Fibroblast of mammary gland (primary cell): ENCODE data around the gene ARMH1.
A peak's percentile ranks its signal among the peaks of the same experiment; 100 is the strongest.
"Not testable (repeated sequence)": the region's sequence is repeated elsewhere in the genome, so short reads cannot be mapped to it uniquely, and the experiment has no call there.

Experiments
- DNase-seq: peaks from one replicate; pipeline ENCODE4 v3.0.0-alpha.2; 2010; ENCODE audit warnings: low read depth
- H3K4me3 ChIP-seq: 2 replicates; pipeline ENCODE4 v1.5.1; 2011; ENCODE audit warnings: low read depth, mild to moderate bottlenecking, low read length, moderate library complexity; ENCODE audit not compliant: control insufficient read depth
- TF ChIP-seq, protein P1 (sequence below): conservative IDR thresholded peaks from 2 replicates; pipeline ENCODE4 v1.5.1; 2011; ENCODE audit warnings: low read depth, low read length, inconsistent platforms; ENCODE audit not compliant: control insufficient read depth, insufficient read depth

The ARMH1 gene

DNA sequence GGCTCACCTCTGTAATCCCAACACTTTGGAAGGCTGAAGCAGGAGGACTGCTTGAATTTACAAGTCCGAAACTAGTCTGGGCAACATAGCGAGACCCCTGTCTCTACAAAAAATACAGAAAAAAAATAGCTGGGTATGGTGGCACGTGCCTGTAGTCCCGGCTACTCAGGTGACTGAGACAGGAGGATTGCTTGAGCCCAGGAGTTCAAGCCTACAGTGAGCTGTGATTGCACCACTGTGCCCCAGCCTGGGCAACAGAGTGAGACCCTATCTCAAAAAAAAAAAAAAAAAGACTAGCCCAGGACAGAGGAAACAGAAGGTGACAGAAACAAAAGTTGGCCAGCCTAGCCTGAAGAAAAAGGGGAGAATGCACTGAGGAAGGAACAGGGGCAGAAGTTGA, 21.2 kb downstream of the ARMH1 start:
- TF ChIP-seq, protein P1, sequence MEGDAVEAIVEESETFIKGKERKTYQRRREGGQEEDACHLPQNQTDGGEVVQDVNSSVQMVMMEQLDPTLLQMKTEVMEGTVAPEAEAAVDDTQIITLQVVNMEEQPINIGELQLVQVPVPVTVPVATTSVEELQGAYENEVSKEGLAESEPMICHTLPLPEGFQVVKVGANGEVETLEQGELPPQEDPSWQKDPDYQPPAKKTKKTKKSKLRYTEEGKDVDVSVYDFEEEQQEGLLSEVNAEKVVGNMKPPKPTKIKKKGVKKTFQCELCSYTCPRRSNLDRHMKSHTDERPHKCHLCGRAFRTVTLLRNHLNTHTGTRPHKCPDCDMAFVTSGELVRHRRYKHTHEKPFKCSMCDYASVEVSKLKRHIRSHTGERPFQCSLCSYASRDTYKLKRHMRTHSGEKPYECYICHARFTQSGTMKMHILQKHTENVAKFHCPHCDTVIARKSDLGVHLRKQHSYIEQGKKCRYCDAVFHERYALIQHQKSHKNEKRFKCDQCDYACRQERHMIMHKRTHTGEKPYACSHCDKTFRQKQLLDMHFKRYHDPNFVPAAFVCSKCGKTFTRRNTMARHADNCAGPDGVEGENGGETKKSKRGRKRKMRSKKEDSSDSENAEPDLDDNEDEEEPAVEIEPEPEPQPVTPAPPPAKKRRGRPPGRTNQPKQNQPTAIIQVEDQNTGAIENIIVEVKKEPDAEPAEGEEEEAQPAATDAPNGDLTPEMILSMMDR: no peak
- no peak overlapping the region for H3K4me3 ChIP-seq
- no peak for DNase-seq

DNA sequence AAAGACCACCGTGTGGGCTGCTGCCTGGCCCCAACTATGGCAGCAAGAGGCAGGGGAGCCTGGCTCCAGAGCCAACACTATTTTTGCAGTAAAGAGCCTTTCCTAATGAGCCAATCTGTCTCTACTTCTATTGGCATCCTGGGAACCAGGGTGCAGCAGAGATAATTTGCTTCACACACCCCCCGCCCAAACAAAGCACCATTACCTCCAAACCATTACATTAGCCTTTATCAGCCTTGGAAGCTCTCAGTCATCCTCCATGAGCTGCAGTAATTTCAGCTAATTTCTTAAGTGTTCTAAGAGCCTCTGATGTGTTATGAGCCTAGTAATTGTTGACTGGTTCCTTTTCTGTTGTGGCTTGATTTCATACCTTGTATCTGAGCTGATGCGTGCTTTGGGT, 21.6 kb downstream of the ARMH1 start:
- DNase-seq: no peak
- H3K4me3 ChIP-seq: no peak overlapping the region
- TF ChIP-seq, protein P1: no peak

DNA sequence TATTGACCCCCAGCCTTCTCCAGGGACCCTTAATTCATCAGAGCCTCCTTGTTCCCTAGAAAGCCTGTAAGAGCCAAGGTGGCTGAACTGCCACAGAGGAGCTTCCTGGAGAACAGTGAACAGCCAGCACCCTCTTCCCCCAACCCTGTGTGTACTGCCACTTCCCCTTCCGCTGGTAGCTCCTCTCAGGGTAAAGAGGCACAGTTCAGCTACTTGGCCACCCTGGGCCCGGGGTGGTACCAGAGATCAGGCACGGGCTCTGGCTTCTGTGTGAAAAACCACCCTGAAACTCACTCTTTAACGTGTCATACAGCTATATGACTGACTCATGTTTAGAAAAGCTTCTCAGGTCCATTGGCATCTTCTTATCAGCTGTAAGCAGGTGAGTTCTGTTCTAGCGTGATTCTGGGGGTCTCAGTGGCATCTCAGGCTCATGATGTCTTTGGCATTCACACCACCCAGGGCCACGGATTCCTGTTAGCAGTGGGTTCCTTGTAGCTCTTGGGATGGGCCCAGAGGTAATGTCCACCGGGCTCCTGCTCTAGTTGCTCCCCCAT, 22.4 kb downstream of the ARMH1 start:
- DNase-seq: no peak
- H3K4me3 ChIP-seq: no peak overlapping the region
- TF ChIP-seq, protein P1: no peak

DNA sequence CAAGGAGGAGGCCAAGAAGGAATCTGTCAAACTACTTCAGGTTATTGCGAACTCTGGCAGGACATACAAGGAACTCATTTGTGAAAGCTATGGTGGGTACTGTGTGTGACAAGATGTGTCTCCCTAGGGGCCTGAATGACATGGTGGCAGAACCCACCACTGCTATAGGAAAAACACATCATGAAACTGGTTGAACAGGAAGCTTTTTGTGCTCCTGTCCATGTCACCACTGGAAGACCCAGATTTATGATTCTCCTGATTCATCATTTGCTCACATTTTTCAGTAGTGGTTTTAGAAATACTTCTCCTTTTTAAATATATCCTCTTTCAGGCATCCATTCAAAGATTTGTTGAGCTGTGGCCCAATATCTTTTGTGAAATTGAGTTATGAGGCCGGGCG, 23.6 kb downstream of the ARMH1 start:
- TF ChIP-seq, protein P1: no peak
- H3K4me3 ChIP-seq: no peak overlapping the region
- DNase-seq: peak; percentile 11

DNA sequence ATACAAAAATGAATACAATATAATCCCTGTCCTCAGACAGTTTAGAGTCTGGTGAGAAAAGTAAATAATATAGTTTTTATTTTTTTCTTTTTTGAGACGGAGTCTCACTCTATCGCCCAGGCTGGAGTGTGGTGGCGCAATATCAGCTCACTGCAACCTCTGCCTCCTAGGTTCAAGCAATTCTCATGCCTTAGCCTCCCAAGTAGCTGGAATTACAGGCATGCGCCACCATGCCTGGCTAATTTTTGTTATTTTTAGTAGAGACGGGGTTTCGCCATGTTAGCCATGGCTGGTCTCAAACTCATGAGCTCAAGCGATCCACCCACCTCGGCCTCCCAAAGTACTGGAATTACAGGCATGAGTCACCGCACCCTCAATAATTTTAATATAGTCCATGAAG, 24.9 kb downstream of the ARMH1 start:
- not testable (repeated sequence) for H3K4me3 ChIP-seq, DNase-seq

DNA sequence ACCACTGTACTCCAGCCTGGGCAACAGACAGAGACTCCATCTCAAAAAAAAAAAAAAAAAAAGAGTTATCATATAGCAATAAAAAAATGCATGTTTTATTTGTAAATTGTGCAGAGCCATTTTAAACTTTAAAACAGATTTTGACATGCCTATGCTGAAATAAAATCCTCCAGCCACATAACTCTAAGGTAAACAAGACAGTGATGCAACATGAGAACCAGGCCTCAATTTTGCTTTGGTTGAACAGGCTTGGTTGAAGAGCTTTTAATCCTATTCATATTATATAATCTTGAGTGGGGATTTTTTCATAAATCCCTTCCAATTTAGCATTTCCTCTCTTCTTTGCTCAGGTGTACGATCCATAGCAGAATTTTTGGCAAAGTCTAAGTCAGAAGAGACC, 26.1 kb downstream of the ARMH1 start:
- TF ChIP-seq, protein P1: no peak
- DNase-seq: no peak
- H3K4me3 ChIP-seq: no peak overlapping the region

DNA sequence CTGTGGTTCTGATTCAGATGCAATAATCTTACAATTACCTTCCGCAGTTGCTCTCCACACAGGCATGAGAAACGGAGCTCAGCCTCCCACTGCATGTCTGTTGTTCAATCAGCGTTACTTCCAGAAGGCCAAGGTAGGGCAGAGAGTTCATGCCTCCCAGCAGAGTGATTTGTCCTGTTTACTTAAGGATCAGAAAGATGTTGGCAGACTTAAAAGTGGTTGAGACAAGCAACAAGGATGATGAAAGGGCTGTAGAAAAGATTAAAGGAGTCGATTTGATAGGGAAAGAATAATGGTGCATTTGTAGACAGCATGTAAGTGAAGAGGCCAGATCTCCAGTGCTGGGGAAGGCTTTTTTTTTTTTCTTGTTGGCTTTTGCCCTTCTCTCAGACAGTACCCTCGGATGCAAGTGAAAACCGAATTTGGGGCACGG, 26.6 kb downstream of the ARMH1 start:
- no peak overlapping the region for H3K4me3 ChIP-seq
- TF ChIP-seq, protein P1: no peak
- DNase-seq: no peak

DNA sequence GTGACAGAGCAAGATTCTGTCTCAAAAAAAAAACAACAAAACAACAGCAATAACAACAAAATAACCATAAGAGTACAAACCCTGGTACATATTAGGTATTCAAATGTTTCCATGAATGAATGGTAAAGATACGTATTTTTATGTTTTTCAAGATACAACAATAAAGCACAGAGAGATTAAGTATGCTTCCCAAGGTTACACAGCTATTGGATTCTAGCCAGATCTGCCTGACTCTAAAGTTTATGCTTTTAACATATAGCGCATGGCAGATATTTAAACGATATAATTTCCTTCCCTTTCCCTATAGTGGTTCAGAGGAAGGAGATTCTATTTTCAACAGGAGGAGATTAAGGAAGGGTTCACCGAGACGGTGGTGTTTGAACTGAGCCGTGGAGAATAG, 31.0 kb downstream of the ARMH1 start:
- DNase-seq: no peak
- TF ChIP-seq, protein P1: no peak

More for the DNA sequence above, 31.0 kb downstream of the ARMH1 start:
- no peak overlapping the region for H3K4me3 ChIP-seq
